ENCODE results near the gene AP1B1.

- no peak for TF ChIP-seq SUZ12 (IDR thresholded peaks at IDR 0.05; ENCODE audit: extremely low read depth, insufficient read depth, insufficient read length)
- TF ChIP-seq YY1 (IDR thresholded peaks at IDR 0.05; ENCODE audit: insufficient read depth, insufficient read length) = no peak
- no peak for TF ChIP-seq ZNF274 (IDR thresholded peaks at IDR 0.05; ENCODE audit: low read depth, low read length)
Measured at GRCh38 chr22:29343313-29343805, 45.0 kb downstream of the AP1B1 start.

Data from NT2/D1 (cell line).